HG02885 (cell line): ENCODE results near the gene SCAMP4.

ENCODE experiments used
- ATAC-seq: cut with Tn5 transposase; IDR thresholded peaks from one replicate; pipeline ENCODE4 v1.9.1; 2021; ENCODE audit warnings: mild to moderate bottlenecking; ENCODE audit not compliant: unreplicated experiment, poor library complexity

Gene SCAMP4

DNA sequence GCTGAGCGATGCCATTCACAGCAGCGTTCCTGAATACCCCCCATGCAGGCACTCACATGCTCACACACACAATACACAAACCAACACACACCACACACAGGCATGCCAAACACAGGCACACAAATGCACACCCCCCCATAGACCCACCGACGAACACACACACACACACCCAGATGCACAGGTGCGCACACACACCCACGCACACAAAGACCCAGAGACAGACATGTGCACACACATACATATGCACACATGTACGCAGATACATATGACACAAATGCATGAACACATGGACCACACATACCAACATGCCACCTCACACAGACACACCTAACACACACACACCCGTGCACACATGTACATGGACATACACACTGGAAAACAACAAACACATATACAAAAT, 28.7 kb downstream of the SCAMP4 start:
- ATAC-seq = no peak

DNA sequence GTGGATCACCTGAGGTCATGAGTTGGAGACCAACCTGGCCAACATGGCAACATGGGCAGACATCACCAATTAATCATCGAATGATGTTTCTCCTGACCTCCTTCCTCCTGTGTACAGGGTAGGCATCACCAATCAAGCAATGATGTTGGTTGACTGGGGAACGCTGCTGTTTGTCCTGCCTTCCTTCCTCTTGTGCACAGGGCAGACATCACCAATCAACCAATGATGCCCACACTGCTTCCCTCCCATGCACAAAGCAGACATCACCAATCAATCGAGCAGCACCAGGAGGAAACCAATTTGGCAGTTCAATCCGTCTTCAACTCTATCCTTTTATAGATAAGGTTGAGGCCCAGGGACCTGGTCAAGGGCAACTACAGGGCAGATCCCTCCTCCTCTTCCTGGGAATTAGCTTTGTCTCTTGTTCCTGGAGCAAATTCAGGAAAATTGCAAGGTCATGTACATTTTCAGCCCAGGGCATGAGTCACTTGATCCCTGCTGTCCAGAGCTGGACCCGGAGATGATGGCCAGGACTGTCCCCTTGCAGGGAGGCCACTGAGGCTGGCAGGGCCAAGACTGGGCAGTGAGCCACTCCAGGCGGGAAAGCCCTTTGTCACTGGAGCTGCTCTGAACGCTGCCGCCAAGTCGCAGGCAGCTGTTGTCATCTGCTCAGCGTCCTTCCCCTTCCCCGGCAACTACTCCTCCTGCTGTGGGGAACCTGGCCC, 30.4 kb downstream of the SCAMP4 start:
- ATAC-seq = no peak

DNA sequence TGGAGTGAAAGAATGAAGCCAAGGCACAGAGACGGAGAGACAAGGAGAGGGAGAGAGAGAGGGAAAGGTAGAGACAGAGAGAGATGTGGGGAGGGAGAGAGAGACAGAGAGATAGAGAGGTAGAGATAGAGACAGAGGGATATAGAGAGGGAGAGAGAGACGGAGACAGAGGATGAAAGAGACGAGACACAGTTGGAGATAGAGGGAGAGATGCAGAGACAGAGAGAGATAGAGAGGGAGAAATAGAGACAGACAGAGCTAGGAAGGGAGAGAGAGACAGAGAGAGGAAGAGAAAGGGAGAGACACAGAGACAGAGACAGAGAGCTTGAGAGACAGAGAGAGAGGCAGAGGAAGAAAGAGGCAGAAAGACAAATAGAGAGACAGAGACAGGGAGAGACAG, 31.2 kb downstream of the SCAMP4 start:
- no peak for ATAC-seq

DNA sequence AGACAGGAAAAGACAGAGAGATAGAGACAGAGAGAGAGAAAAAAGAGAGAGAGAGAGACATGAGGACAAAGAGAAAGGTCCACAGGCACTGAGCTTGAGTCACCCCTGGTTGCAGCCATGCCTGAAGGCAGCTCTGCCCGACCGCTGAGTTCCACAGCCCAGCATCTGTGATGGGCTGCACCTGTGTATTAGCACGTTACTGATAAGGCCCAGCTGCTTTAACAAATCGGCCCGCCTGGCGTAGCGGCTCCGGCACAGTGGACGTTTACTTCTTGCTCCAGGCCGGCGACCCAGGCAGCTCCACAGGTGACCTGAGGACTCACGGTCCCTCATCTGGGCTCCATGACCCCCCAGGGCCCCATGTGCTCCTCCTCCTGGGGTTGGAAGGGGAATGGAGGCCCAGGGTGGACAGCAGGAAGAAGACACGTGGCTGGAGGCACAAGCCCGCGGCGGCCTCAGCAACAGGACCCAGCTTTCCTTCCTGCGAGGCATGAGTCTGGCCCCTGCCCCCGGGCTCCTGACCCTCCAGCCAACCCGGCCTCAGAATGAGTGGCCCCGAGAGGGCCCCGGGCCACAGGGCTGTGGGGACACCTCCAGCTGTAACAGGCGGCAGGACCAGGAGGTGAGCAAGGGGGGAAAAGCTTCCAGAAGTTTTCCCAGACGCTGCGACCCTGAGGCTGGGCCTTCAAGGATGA, 31.9 kb downstream of the SCAMP4 start:
- no peak for ATAC-seq

DNA sequence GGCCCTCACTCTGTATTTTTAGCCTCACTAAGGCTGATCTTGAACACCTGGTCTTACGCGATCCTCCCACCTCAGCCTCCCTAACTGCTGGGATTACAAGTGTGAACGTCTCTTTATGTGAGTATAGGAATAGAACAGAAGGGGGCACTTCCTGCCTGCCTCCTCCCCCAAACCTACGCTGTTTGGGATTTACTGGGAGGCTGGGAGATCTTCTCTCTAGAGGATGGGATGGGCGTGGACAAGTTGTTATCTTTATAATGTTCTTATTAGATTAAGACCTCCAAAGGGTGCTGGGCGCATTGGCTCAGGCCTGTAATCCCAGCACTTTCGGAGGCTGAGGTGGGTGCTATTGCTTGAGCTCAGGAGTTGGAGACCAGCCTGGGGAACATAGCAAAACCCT, 32.9 kb downstream of the SCAMP4 start:
- no peak for ATAC-seq

DNA sequence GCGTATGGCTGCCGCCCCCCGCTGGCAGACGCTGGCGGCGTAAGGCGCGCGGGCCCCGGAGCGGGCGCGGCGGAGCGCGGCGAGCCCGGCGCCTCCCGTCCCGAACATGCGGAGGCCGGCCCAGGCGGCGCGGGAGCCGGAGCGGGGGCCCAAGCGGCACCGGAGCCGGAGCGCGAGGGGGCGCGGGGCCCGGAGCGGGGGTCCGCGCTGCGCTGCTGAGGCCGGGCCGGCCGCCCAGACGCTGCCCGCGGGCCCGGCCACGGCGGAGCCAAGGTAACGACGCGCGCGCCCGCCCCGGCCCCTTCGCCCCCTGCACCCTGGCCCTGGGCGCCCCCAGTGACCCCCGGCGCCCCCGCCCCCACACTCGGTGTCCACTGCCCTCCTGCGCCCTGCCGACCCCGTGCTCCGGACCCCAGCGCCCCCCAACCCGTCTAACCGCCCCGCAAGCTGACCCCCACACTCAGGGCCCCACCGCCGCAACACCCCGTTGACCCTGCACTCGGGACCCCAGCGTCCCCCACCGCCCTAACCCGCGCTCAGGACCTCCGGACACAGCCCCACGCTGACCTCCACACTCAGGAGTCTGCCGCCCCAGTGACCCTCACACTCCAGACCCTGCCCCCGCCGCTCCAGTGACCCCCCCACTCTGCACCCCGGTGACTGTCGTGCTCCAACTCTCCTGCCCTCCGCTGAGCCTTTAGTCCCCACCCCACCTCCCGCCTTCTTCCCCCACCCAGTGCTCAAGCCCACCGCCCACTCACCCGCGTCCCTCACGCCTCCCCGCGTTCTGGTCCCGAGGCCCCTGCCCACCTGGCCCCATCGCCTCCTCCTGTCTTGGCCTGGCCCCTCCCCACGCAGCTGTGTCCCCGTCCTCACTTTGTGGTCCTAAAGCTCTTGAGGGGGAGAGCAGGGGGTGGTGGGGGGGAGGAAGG, 36.2 kb downstream of the SCAMP4 start, which contains the start of gene CSNK1G2:
TSS of gene CSNK1G2 (plus strand) at position 27 of the 932 bp plus-strand sequence. CDS start 28,601 bp downstream, outside the sequence.
- ATAC-seq = no peak

DNA sequence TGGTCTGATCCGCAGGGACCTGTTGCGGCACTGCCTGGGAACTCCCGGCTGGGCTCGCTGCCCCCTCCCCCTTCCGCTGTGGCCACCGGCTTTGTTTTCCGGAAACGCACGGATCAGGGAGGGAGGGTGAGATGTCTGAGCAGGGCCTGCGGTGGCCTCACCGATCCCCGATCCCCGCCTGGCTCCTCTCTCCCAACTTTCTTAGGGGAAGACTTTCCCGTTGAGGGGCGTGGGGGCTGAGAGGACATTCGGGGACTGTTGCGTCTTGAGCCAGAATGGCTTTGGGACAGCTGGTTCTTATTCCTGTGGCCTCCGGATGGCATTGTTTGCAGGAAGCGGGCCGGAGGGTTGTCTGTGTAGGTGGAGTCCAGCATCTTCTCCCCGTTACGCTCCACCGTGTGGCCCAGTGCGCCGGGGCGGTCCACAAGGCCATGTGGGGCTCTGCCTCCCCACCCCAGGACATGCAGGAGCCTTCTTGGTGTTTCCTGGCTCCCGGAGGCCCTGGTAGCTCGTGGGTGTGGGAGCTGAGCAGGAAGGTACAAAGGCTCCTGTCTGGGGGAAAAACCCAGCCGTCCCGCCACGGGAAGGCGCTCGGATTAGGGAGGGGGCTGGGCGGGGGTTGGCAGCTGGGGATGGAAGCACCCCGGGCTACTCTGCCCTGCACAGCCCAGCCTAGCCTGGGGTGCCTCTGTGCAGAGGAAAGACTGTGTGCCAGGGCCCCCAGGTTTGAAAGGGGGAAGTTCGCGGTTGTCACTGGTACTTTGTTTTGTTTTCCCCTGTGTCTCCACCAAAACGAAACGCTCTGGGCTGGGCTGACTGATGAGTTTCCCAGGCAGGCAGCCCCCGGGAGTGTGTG, 37.1 kb downstream of the SCAMP4 start:
- no peak for ATAC-seq

DNA sequence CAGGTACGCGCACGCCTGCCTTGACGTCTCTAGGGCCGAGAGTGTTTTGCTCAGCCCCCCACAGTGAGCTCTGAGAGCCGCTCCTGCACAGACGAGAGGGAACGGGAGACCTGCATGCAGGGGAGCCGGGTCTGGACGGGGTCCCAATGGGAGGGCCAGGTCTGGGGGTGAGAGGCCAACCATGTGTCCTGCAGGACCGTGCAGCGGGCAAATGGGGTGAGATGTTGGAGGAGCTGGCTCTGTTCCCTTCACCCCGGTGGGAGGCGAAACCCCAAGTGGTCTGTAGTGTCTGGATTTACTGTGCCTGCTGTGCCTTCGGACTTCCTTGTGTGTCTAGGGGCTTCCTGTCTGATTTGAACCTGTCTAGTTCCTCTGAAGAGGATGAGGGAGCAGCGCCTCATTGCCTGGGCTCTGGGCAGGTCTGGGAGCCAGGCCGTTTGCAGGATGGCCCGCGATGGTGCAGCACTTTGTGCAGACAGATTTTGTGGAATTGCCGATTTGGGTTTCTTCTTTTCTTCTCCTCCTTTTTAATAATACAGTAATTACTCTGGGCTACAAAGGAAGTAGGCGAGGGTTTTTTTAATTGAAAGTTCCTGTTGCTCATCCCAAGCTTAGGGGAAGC, 37.8 kb downstream of the SCAMP4 start:
- no peak for ATAC-seq

DNA sequence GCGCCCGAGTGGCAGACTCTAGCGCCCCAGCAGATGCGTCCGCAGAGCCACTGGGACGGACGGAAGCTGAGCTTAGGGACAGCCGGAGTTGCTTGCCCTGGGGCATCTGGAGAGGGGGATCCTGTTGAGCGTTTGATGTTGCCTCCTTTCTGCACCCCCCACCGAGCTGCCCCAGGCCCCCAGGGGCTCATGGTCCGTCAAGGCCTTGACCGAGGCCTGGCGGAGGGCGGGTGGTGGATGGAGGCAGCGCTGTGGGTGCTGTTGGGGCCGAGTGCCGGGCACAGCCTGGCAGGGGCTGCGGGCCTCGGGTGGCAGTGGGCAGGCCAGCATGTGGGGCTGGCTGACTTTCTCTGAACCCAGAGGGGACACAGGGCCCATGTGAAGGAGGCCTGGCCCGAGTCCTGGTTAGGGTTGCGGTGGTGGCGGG, 38.5 kb downstream of the SCAMP4 start:
- ATAC-seq = no peak

DNA sequence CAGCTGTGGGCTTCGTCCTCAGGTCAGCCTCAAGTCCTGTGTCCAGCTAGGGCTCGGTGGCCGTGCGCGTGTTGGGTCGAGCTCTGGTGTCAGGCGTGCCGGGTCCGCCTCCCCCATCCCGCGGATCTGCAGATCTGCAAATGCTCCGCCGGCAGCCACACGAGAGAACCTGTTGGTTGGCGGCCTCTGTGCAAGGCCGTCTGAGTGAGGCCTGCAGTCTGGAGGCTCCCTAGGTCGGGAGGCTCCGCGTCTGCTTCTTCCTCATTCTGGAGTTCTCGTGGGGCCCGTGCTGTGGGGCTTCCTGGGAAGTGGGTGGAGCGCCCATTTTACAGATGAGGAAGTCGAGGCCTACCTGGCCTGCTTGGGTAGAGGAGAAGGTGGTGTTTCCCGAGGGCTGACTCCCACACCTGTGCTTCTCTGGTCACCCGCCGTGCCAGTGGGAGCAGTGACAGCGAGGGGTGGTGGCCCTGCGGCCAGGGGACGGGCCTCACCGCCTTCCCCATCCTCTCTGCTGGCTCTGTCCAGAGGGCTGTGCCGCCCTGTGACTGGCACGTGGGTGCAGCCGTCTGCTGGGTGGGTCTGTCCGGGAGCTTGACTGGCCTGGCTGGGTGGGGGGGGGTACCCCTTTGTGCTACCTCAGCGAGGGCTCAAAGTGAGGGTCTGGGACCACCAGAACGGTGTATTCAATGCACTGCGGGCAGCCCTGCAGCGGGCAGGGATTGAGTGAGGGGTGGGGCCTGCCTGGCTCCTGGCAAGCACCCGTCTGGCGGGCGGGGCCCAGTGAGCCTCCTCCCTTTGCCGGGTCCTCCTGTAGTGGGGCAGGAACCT, 39.1 kb downstream of the SCAMP4 start:
- ATAC-seq = no peak

DNA sequence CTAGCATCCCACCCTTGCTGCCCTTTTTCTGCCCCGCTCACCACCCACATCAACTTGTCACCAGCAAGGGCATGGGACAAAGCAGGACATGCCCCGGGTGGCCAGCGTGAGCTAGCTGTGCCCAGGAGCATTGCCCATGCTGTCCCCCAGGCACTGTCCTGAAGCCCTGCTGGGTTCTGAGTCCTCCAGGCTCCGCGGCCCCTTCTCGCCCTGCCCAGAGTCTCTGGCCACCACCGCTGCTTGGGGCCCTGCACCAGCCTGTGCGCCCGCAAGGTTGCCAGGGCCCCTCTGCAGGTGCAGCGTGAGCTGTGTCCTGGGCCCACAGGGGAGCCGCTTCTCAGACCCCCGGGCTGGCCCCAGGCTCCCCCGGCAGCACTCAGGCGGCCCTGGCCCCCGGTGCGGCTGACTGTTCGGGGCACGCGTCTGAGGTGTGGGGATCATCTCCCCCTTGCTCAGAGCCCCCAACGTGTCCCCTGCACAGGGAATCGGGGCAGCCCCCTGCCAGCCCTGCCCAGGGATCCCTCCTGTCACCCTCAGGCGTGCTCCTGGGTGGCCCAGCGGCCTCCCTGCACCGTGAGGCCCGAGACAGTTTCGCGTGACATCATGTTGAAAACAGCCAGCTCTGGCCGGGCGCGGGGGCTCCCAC, 39.8 kb downstream of the SCAMP4 start:
- ATAC-seq = no peak

DNA sequence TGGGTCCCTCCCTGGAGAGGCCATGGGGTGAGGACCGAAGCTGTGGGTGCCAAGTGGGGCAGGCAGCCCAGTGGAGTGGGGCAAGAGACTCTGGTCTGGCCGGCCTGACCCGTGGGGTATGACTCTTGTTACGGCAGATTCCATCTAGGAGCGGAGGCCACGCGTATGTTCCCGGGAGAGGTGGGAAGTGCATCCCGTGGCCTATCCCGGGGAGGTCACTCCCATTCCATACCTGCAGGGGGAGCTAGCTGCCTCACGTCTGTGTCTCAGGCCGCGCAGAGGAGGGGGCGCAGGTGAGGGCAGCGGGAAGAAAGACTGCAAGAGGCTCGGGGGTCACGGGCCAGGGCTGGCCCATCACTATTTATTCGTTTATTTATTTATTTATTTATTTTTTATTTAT, 40.7 kb downstream of the SCAMP4 start:
- no peak for ATAC-seq

DNA sequence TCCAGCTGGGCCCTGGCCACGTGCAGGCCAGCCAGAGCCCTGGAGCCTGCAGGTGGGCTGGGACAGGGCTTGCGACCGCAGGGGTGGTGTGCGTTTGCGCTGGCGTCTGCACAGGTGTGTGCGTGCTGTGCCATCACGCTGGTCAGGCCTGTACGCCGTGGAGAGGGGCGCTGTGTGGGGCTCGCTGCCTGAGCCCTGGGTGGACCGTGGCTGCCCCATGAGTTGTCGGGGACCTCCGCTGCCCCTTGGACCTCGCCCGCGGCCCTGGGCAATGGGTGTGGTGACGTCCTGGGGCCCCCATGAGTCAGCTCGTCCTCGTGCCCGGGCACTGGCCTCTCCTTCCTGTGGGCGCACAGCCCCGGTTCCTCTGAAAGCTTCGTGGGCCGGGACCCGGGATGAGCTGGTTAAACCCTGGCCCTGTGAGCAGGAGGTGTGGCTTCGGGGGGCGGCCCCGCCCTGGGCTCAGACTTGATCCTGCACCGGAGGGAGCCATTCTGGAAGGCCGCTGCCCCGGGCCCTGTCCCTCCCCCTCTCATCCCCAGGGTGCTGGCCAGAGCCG, 42.5 kb downstream of the SCAMP4 start:
- no peak for ATAC-seq

DNA sequence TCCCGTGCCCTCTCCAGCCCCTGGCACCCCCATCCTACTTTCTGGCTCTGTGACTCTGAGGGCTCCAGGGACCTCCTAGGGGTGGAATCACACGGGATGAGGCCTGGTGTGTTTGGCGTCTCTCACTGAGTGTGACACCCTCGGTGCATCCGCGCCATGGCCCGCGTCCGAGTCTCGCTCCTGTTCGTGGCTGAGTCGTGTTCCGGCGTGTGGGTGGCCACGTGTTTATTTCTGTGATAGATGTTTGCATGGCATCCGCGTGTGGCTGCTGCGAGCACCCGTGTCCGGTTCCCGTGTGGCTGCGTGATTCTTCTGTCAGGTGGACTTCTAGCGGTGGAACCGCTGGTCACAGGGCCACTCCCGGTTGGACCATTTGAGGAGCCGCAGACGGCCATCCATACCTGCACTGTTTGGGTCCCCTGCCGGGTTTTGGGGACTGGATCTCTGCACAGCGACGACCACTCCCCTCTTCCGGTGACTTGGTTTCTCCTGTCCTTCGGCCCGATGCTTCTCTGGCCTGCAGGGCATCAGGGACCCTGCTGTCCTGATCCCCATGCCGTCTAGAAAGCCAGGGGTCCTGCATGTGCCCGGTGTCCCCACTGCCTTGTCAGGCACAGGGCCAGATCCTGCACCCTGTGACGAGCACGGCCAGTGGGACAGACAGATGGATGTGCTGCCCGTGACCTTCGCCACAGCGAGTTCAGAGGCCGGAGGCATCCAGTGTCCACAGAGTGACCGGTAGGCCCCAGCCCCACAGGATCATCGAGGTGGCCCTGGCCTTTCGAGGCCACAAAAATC, 44.3 kb downstream of the SCAMP4 start:
- ATAC-seq = no peak

DNA sequence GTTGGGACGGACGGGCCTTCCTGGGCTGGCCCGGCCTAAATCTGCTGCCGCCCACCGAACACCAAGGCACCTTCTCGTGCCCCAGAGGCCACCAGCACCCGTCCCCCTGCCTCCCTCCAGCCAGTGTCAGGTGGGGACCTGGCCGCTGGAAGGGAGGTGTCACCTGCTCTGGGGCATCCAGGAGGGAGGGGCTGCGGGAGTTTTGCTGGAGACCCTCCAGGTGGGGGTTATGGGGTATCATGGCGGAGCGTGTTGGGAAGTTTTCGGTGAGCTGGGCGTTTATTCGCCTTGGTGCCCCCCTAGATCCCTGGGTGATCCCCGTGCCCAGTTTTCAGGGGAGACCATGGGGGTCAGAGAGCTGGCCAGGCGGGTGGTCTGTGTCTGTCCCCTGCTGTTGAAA, 45.4 kb downstream of the SCAMP4 start:
- no peak for ATAC-seq

DNA sequence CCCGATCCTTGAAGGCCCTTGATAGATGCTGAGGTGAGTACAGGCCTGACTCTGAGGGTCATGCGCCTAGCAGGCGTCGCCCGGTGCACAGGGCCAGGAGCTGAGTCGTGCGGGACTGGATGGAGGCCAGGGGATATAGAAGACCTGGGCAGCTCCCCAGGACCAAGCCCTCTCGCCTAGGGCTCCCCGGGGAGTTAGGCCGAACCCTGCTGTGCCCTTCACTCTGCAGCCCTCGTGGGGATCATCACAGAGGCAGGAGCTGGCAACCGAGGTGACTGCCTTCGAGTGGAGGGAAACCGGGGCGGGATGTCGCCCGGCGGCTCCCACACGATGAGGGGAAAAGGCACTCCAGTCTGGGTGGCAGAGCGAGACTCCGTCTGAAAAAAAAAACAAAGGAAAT, 47.4 kb downstream of the SCAMP4 start:
- no peak for ATAC-seq

DNA sequence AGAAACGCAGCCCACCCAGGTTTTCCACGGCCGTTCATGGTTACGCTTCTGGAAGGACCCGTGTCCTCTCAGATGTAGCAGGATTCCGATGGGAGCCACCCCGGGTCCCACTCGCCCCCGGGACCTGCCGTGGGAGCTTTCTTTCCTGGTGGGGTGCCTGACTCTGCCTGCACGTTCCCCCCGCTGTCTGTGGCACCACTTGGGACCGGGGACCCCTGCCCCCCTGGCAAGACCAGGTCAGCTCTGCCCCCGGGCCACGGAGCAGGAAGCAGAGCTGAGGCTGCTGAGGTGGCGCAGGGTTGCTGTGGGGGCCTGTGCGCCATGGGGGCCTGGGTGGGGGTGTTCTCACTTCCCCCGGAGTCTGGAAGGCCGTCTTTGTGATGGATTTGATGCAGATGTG, 47.8 kb downstream of the SCAMP4 start:
- no peak for ATAC-seq
